KBM-7 (cell line): Measurements from ENCODE around the gene PDZD8.

Experiments
- DNase-seq: peaks from one replicate; pipeline ENCODE4 v3.0.0-alpha.2; 2015
- in situ Hi-C: fragments of 300-500 bp; cut with MboI; formaldehyde crosslinking; loops from 2 replicates; pipeline ENCODE4 v1.14.3; 2020; ENCODE audit warnings: low sequenced_read_pairs, low pct_unique_long_range_greater_than_20kb, mixed read lengths

The PDZD8 gene

DNA sequence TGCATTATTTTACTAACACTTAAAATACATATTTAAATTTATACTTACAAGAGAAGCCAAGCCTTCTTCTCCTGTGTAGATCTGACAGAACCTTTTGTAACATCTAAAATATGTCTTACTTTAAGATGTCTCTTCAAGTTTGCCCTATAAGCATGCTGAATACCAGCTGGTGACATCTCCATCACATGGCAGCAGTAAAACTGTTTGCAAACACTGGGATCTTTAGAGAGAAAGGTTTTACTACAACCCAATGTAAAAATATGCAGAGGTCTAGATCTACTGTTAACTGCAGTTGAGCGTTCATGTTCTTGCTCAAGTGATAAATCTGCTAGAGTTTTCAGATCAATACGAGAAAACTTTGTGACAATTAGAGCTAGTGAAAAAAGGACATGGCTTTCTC lies 23.2 kb downstream of the PDZD8 start:
- DNase-seq: no peak
- in situ Hi-C loops: no loop called here

DNA sequence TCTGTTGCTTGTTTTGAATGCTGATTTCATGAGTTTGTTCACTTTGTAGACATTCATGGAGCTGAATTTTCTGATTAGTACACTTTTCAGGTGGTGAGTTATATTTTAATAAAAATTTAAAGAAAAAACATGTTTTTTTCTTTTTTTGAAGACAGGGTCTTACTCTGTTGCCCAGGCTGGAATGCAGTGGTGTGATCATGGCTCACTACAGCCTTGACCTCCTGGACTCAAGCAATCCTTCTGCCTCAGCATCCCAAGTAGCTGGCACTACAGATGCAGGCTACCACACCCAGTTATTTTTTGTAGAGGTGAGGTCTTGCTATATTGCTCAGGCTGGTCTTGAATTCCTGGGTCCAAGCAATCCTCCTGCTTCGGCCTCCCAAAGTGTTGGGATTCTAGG lies 23.7 kb downstream of the PDZD8 start:
- in situ Hi-C loops: no loop called here
- DNase-seq: no peak

DNA sequence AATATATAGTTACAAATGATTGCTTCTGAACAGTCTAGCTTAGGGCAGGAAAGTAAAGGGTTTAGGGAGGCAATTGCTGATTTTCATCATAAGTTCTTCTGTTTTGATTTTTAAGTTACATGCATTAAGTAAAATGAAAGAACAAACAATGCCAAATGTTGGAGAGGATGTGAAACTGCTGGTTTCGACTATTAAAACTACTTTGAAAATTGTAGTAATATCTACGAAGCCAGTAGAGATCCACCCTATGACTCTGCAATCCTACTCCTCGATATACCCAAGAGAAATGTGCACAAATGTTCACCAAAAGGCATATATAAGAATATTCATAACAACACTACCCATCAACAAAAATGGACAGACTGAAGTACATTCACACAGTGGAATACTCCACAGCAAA lies 24.3 kb downstream of the PDZD8 start:
- no peak for DNase-seq
- in situ Hi-C loops: no loop called here

GRCh38 chr10:117348236-117348635 lies 27.0 kb downstream of the PDZD8 start:
- in situ Hi-C loops: no loop called here
- no peak for DNase-seq

DNA sequence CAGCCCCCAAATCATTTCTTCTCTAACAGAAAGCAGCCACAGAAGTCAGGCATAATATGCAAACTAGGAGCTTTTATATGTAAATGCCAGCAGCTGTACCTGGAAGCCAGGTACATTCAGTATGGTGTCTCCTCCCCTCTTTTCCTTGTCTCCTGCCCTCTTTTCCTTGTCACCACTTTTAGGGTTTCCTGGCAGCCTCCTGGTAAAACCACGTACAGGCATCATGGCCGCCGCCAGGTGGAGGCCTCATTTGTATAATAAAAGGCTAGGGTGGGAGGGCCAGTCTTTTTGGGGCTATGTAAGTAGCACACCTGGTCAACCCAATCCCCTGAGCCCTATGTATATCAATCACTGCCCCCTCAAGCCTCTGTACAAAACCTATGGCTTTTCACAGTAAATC lies 28.7 kb downstream of the PDZD8 start:
- in situ Hi-C loops: no loop called here
- no peak for DNase-seq

GRCh38 chr10:117345143-117345542 lies 30.1 kb downstream of the PDZD8 start:
- in situ Hi-C loops: no loop called here
- peak; percentile 39 for DNase-seq

- in situ Hi-C loops: no loop called here
- no peak for DNase-seq
These were observed 32.6 kb downstream of the PDZD8 start for GRCh38 chr10:117342641-117343040.

DNA sequence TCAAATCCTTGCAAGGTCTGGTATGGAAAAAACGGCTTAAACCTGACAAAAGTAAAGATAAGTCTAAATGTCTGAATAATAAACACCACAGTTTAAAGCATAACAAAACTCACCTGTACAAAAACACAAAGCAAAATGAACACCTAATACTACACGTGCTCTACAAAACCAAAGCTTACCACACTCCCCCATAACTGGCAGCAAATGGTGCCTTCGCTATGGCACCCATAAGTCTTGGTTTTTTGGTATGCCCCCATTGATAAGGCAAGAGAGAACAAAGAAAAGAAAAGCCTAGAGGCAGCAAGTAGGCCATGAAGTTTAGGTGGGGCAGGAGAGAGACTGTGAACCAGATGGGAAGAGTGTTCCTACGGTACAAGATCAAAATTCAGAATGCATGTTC lies 34.2 kb downstream of the PDZD8 start:
- in situ Hi-C loops: no loop called here
- DNase-seq: no peak

GRCh38 chr10:117339979-117340378 lies 35.3 kb downstream of the PDZD8 start:
- DNase-seq: no peak
- in situ Hi-C loops: no loop called here

GRCh38 chr10:117339578-117339977 lies 35.7 kb downstream of the PDZD8 start:
- in situ Hi-C loops: no loop called here
- DNase-seq: no peak

DNA sequence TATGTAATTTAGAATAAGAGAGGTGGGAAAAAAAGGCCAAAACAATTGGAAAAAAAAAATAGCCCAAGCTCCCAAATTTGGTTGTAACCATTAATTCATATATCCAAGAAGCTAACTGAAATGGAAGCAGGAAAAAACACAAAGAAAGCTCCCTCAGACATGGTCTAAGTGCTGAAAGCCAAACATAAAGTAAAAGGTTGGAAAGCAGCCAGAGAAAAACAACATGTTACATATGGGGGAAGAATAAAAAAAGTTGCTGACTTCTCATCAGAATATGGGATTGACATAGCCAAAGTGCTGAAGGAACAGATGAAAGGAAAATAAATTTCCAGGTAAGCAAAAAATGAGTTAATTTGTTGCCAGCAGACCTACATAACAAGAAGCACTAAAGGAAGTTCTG lies 40.3 kb downstream of the PDZD8 start:
- DNase-seq: no peak
- in situ Hi-C loops: no loop called here

DNA sequence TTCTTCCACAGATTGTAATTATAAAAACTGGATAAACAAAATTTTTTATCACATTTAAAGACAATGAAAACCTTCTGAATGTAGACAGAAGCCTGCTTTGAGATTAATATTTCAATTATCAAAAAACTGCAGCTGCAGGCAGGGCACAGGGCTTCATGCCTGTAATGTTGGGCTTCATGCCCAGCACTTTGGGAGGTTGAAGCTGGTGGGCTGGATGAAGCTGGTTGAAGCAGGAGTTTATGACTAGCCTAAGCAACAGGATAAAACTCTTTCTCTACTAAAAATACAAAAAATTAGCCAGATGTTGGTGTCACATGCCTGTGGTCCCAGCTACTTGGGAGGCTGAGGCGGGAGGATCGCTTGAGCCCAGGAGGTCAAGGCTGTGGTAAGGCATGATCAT lies 41.2 kb downstream of the PDZD8 start:
- DNase-seq: no peak
- in situ Hi-C loops: no loop called here

DNA sequence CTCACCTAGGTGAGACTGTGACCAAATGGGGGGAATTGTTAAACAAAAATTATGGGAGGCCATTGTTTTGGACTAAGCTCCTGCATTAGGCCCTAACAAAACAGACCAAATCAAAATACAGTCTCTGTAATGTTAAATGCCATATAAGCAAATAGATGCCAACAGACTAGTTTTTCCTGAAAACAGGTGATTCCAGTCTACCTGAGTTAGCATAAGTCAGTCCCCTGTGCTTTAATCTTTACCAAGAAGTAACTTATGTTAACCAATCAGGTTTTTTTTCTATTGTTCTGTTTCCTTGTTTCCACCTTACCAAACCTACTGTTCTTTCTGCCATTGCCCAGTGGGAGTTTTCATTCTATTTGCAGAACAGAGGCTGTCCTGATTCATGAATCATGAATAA lies 48.0 kb downstream of the PDZD8 start:
- DNase-seq: no peak
- in situ Hi-C loops: no loop called here

DNA sequence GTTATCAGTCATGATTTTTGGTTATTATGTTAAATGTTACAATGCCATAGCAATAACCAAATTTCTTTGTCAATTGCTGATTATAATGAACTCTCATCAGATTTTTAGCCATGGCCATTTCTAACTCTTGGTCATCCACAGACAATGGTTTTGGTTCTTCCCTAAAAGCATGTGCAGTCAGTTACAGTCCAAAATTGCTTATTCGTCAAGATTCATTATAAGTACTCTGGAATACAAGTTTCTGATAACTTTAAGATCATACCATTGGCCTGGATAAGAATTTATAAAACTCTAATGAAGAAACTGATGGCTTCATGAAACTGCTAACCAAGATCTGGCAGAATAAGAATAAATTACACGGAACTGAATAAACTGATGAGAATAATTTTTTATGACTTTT lies 50.9 kb downstream of the PDZD8 start:
- DNase-seq: no peak
- in situ Hi-C loops: no loop called here

DNA sequence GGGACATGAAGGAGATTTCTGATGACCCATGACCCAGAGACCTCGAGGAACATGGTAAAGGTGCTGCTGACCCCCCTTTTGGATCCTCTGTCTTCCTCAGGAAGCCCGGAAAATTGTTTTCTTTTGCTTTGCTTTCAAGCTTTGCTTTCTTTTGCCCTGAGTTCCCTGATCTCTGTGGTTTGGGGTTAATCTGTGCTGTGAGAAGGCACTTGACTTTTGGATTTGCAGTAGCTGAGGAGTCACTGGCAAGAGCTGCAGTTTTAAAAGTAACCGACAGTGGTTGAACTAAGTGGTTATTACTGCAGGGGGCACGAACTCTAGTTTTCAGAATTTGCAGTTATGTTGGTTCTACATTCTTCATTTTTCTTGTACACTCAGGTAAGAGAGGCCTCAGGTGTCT lies 53.0 kb downstream of the PDZD8 start:
- in situ Hi-C loops: no loop called here
- DNase-seq: no peak

DNA sequence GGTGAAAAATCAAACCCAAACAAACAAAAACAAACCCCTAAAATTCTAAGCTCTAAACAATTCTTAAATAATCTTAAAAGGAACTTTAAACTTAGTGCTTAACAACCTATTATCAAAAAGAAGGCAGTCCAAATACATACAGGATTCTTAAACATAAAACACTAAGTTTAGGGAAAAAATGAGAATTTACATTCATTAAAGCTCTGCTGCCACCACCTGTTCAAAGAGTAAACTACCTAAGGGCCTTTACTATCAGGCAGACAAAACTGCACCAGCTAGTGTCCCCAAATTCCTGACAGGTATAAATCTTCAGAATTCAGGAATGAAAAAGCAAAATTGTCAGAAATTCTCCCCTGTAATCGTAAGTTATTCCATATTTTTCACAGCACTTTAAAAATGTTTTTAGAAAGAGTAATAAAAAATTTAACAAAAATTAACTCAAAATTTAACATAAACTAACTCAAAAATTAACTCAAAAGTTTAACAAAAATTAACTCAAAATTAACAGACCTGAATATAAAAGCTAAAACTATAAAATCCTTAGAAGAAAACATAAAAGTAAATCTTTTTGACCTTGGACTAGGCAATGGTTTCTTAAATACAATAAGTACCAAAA lies 55.1 kb downstream of the PDZD8 start:
- DNase-seq: peak; percentile 27
- in situ Hi-C loops: no loop called here

DNA sequence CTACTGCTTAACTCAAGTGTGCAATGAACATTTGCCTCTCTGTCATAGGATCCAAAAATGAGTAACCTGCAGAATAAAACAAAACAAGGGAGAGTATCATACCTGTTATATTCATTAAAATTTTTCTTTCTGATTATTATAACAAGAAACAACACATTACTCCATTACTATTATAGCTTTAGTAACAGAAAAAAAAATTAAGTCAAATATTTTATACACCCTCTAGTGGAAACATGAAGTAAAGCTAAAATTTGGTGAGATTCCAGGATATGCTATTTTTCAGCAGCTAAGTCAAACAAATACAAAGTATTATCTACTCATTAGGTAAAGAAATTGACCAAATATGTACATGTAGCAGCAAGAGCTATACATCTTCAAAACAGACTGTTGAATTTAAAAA lies 56.3 kb downstream of the PDZD8 start:
- in situ Hi-C loops: no loop called here

GRCh38 chr10:117316701-117317100 lies 58.5 kb downstream of the PDZD8 start:
- in situ Hi-C loops: no loop called here
- no peak for DNase-seq

More for the DNA sequence above, 56.3 kb downstream of the PDZD8 start:
- DNase-seq: peak; percentile 21

DNA sequence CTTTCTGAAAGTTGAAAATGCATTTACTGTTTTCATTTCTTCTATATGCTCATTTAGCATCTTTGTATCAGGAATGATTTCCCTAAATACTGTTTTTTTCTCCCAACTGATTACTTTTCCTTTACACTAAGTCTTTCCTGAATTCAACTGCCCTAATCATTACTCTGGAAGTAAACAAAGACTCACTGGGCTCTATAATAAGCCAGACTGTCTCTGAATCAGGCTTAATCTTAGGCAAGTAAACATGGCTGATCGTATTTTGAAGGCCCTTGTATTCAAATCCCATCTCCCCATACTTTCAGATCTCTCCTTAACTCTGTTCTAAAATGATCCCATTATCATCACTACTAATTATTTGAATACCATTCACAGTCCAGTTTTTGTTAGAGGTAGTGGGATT lies 61.6 kb downstream of the PDZD8 start:
- no peak for DNase-seq
- in situ Hi-C loops: no loop called here

GRCh38 chr10:117312430-117312829 lies 62.8 kb downstream of the PDZD8 start:
- no peak for DNase-seq
- in situ Hi-C loops: no loop called here

DNA sequence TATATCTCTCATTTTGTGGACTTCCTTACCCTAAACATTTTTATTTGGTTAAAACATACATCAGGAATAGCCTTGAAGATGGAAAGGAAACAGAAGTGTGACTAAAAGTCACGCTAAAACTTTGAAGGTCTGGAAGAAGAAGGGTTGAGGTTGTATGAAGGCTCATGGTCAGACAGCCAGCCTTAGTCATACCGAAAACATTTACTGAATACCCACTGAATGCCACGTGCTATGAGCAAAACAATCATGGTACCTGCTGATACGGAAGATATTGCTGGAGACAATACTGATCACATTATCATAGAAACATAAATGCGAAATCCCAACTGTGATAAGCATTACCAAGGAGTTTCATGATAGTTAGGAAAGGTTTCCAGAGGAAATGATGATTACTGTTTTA lies 64.0 kb downstream of the PDZD8 start:
- in situ Hi-C loops: no loop called here
- no peak for DNase-seq

- no peak for DNase-seq
- in situ Hi-C loops: no loop called here
These were observed 68.6 kb downstream of the PDZD8 start for GRCh38 chr10:117306674-117307073.
